HG02798 (cell line): ENCODE measurements around the gene ZNF93.
"Not testable (repeated sequence)": the region's sequence is repeated elsewhere in the genome, so short reads cannot be mapped to it uniquely, and the experiment has no call there.

ENCODE experiments used
- ATAC-seq: cut with Tn5 transposase; IDR thresholded peaks from one replicate; pipeline ENCODE4 v1.9.1; 2021; ENCODE audit warnings: mild to moderate bottlenecking; ENCODE audit not compliant: unreplicated experiment, poor library complexity

The ZNF93 gene

GRCh38 chr19:19900729-19901444, at the start of gene ZNF93:
TSS of gene ZNF93 (plus strand) at chr19:19900946. CDS start at chr19:19901089, 143 bp downstream.
- peak; percentile 97 for ATAC-seq

- ATAC-seq = not testable (repeated sequence)
These were observed 49.0 kb upstream of the ZNF93 start for GRCh38 chr19:19851740-19852139.

GRCh38 chr19:19858751-19859150, 42.0 kb upstream of the ZNF93 start:
- no peak for ATAC-seq

- no peak for ATAC-seq
These were observed 39.9 kb upstream of the ZNF93 start for GRCh38 chr19:19860756-19861390.

- peak; percentile 96 for ATAC-seq
These were observed 34.8 kb upstream of the ZNF93 start, which contains the start of gene ZNF253 for GRCh38 chr19:19865750-19866610. TSS of gene ZNF253 (plus strand) at chr19:19865882. CDS start at chr19:19865997, 115 bp downstream.

- no peak for ATAC-seq
These were observed 34.0 kb upstream of the ZNF93 start for GRCh38 chr19:19866611-19867248.

GRCh38 chr19:19870086-19870485, 30.7 kb upstream of the ZNF93 start:
- not testable (repeated sequence) for ATAC-seq

GRCh38 chr19:19871932-19872331, 28.8 kb upstream of the ZNF93 start:
- ATAC-seq = no peak

GRCh38 chr19:19873381-19873780, 27.4 kb upstream of the ZNF93 start:
- ATAC-seq = no peak

- no peak for ATAC-seq
These were observed 23.0 kb upstream of the ZNF93 start for GRCh38 chr19:19877724-19878123.

- ATAC-seq = no peak
These were observed 16.2 kb upstream of the ZNF93 start for GRCh38 chr19:19884583-19884982.

GRCh38 chr19:19892055-19892941, 8.4 kb upstream of the ZNF93 start:
- ATAC-seq = not testable (repeated sequence)

- no peak for ATAC-seq
These were observed 512 bp upstream of the ZNF93 start for GRCh38 chr19:19900139-19900728.

GRCh38 chr19:19907551-19907950, 6.8 kb downstream of the ZNF93 start:
- not testable (repeated sequence) for ATAC-seq

GRCh38 chr19:19909654-19910053, 8.9 kb downstream of the ZNF93 start:
- no peak for ATAC-seq

GRCh38 chr19:19911150-19911549, 10.4 kb downstream of the ZNF93 start:
- no peak for ATAC-seq

- ATAC-seq = no peak
These were observed 13.8 kb downstream of the ZNF93 start for GRCh38 chr19:19914596-19914995.

- not testable (repeated sequence) for ATAC-seq
These were observed 29.7 kb downstream of the ZNF93 start for GRCh38 chr19:19930417-19930816.
